Activated B cell treated with CpG ODN at 0.5 μM for 24 hours (primary cell): Measurements from ENCODE around the gene ELP5. TPM values are rescaled to one million over a fixed set of nuclear protein-coding genes. Genes with fewer than 3 reads are reported as not detected.

ENCODE experiments used
- ATAC-seq: fragments of 200-7000 bp; cut with Tn5 transposase; one replicate; pipeline ENCODE4 v1.10.0; 2021; ENCODE audit warnings: low read depth, mild to moderate bottlenecking, moderate library complexity
- CTCF ChIA-PET: fragments of 350-600 bp; sonication (Branson Sonifier 250); formaldehyde crosslinking; loops from one replicate; lab custom pipeline; 2021; ENCODE audit warnings: antibody characterized with exemption; lab: Charles Lee
- POLR2A ChIA-PET: fragments of 350-600 bp; sonication (Branson Sonifier 250); formaldehyde crosslinking; loops from one replicate; lab custom pipeline; 2021; ENCODE audit warnings: antibody characterized with exemption; lab: Charles Lee
- DNase-seq: peaks from one replicate; pipeline ENCODE4 v3.0.0; 2022
- H3K27ac Mint-ChIP-seq: one replicate; pipeline ENCODE4 v1.8.0; 2020; ENCODE audit warnings: mixed read lengths
- H3K27me3 Mint-ChIP-seq: one replicate; pipeline ENCODE4 v1.8.0; 2021; ENCODE audit warnings: mixed read lengths
- H3K36me3 Mint-ChIP-seq: one replicate; pipeline ENCODE4 v1.8.0; 2021; ENCODE audit warnings: low read depth, mixed read lengths
- H3K4me1 Mint-ChIP-seq: one replicate; pipeline ENCODE4 v1.8.0; 2021; ENCODE audit warnings: mixed read lengths
- H3K4me3 Mint-ChIP-seq: one replicate; pipeline ENCODE4 v1.8.0; 2020; ENCODE audit warnings: mild to moderate bottlenecking, mixed read lengths
- H3K9me3 Mint-ChIP-seq: one replicate; pipeline ENCODE4 v1.8.0; 2020; ENCODE audit warnings: mixed read lengths
- intact Hi-C: fragments of 100-400 bp; cut with micrococcal nuclease; formaldehyde crosslinking; loops from one replicate; pipeline ENCODE4 v1.15.1; 2024
- total RNA-seq: library from RNA; stranded (reverse); gene quantifications from 2 replicates; pipeline ENCODE4 v1.2.3, GENCODE V29; 2022
- TF ChIP-seq, protein P1 (sequence below): fragments of 200-600 bp; IDR thresholded peaks from one replicate; pipeline ENCODE4 v1.8.0; 2022; ENCODE audit warnings: antibody characterized with exemption, mild to moderate bottlenecking

ELP5 gene
- total RNA-seq, 1 donor from 2014 or later, result 49.2 TPM

DNA sequence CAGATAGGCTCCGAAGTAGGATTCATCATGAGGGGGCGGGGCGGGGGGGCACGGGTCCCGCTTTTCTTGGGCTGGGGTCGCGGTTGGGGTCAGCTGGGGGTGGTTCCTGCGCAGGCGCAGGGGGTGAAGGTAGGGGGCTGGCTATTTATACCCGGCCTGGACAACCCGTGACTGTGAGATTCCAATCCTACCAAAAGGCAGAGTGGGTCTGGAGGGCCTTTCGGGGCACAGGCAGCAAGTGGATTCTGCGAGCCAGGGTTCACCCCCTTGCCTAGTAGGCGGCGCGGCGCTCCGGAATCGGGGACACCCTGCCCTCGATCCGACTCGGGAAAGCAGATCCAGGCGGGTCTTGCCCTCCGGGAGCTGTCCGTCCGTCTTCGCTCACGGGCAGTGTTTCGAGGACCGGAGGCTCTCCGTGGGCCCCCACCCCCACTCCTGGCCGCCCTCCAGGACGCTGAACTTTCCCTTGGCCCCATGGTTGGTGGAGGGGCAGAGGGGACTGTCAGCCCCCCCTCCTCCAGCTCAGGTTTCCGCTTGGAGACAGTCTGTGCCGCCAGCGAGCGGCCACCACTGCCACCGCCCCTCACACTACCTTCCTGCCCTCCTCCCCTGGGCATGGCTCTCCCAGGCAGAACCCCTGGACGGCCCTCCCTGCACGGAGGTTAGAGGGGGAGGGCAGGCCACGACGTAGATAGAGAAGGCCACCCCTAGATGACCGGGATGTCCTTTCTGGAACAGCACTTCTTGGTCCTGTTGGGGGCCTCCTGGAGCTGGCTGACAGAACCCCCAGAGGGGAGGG lies 30.1 kb downstream of the ELP5 start:
- Mint-ChIP-seq H3K36me3 (no peaks in the 10 kb centered on the region), H3K27me3 (peaks cover 22% of the 10 kb centered on the region), H3K9me3 (no peaks in the 10 kb centered on the region), H3K4me3 (peak overlapping the region; percentile 82), H3K4me1 (peaks cover 14% of the 10 kb centered on the region), H3K27ac (no peak overlapping the region)
- no peak for ATAC-seq
- TF ChIP-seq, protein P1, sequence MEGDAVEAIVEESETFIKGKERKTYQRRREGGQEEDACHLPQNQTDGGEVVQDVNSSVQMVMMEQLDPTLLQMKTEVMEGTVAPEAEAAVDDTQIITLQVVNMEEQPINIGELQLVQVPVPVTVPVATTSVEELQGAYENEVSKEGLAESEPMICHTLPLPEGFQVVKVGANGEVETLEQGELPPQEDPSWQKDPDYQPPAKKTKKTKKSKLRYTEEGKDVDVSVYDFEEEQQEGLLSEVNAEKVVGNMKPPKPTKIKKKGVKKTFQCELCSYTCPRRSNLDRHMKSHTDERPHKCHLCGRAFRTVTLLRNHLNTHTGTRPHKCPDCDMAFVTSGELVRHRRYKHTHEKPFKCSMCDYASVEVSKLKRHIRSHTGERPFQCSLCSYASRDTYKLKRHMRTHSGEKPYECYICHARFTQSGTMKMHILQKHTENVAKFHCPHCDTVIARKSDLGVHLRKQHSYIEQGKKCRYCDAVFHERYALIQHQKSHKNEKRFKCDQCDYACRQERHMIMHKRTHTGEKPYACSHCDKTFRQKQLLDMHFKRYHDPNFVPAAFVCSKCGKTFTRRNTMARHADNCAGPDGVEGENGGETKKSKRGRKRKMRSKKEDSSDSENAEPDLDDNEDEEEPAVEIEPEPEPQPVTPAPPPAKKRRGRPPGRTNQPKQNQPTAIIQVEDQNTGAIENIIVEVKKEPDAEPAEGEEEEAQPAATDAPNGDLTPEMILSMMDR, result no peak
- intact Hi-C loops, result loop anchor here (1.0 to 5.0 kb wide), 5 partner anchors 25 to 235 kb away; partner anchors contain the start of genes EIF5A, NEURL4 and POLR2A
- no peak for DNase-seq
- POLR2A ChIA-PET, result interaction anchor here (0.6 to 2.2 kb wide), 9 partner anchors 33 to 405 kb away, joined by 3 to 9 read pairs (median 5); partner anchors contain the start of genes ACAP1, GPS2, NEURL4 and TMEM102
- CTCF ChIA-PET, result interaction anchor here (1.3 to 4.5 kb wide), 5 partner anchors 14 to 278 kb away, joined by 3 to 38 read pairs (median 4); no protein-coding TSS in a partner anchor

DNA sequence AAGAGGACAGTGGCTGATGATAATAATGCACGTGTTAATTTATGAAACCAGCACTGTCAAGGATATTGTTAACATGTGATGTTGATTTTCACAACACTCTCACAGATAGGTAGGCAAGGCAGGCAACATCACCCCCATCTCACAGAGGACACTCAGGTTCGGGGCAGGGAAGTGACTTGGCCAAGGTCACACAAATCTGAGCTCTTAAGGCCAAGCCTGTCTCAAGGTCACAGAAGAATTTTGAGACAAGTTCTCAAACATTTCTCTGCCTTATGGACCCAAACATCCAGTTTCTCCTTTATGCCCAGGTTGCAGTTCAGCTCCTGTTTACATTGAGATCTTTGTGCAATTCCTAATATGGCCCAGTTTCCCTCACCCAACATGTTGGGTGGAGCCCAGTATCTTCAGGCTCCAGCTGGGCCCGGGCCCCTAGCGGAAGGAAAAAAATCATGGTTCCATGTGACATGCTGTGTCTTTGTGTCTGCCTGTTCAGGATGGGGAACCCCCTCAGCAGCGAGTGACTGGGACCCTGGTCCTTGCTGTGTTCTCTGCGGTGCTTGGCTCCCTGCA lies 30.8 kb downstream of the ELP5 start:
- intact Hi-C loops, result loop anchor here (5.0 kb wide), 1 partner anchor 236 kb away; no protein-coding TSS in a partner anchor
- ATAC-seq (no peak), DNase-seq (no peak)
- ChIA-PET POLR2A (interaction anchor here (1.0 to 2.2 kb wide), 5 partner anchors 47 to 404 kb away, joined by 4 to 9 read pairs (median 5); partner anchors contain the start of genes ACAP1, NEURL4 and TP53), CTCF (interaction anchor here (1.0 to 4.5 kb wide), 4 partner anchors 13 to 278 kb away, joined by 3 to 38 read pairs (median 6); no protein-coding TSS in a partner anchor)
- Mint-ChIP-seq H3K27me3 (peaks cover 27% of the 10 kb centered on the region), H3K4me3 (peak overlapping the region; percentile 19), H3K27ac (peak overlapping the region; percentile 50), H3K4me1 (peaks cover 14% of the 10 kb centered on the region), H3K9me3 (no peaks in the 10 kb centered on the region), H3K36me3 (no peaks in the 10 kb centered on the region)
- TF ChIP-seq, protein P1, result no peak

DNA sequence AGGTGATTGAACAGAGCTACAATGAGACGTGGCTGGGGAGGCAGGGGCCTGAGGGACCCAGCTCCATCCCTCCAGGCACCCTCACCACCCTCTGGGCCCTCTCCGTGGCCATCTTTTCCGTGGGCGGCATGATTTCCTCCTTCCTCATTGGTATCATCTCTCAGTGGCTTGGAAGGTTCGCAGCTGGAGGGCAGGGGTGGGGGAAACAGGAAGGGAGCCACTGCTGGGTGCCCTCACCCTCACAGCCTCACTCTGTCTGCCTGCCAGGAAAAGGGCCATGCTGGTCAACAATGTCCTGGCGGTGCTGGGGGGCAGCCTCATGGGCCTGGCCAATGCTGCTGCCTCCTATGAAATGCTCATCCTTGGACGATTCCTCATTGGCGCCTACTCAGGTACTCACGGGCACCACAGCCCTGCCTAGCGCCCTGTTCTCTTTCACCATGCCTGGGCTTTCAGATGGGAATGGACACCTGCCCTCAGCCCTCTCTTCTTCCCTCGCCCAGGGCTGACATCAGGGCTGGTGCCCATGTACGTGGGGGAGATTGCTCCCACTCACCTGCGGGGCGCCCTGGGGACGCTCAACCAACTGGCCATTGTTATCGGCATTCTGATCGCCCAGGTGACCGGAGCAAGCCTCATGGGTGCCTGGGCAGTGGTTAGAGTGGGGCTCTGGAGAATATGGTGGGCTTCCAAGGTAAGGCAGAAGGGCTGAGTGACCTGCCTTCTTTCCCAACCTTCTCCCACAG lies 31.6 kb downstream of the ELP5 start:
- no peak overlapping the region for H3K27ac Mint-ChIP-seq
- intact Hi-C loops, result loop anchor here (5.0 kb wide), 1 partner anchor 236 kb away; no protein-coding TSS in a partner anchor
- no peak overlapping the region for H3K4me3 Mint-ChIP-seq
- H3K4me1 Mint-ChIP-seq, result peaks cover 14% of the 10 kb centered on the region
- no peaks in the 10 kb centered on the region for H3K36me3 Mint-ChIP-seq
- H3K9me3 Mint-ChIP-seq, result no peaks in the 10 kb centered on the region
- ATAC-seq, result no peak
- DNase-seq, result no peak
- peaks cover 33% of the 10 kb centered on the region for H3K27me3 Mint-ChIP-seq
- ChIA-PET CTCF (interaction anchor here (1.0 to 4.5 kb wide), 3 partner anchors 13 to 277 kb away, joined by 3 to 38 read pairs (median 4); no protein-coding TSS in a partner anchor), POLR2A (interaction anchor here (1.3 kb wide), 1 partner anchor 403 kb away, joined by 4 read pairs; the partner anchor contains the start of gene TP53)
- TF ChIP-seq, protein P1, result no peak

DNA sequence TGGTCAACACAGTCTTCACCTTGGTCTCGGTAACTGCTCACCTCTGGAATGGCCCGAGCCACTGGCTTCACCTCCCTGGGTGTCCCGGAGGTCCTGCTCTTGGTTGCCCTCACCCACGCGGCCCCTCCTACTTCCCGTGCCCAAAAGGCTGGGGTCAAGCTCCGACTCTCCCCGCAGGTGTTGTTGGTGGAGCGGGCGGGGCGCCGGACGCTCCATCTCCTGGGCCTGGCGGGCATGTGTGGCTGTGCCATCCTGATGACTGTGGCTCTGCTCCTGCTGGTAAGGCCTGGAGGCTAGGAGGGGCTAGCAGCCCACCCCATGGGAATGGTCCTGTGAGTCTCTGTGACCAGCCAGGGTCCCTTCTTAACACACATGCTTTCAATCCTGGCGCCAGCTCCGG lies 32.9 kb downstream of the ELP5 start:
- TF ChIP-seq, protein P1, result no peak
- ChIA-PET POLR2A (no interaction called here), CTCF (interaction anchor here (4.5 kb wide), 1 partner anchor 11 kb away, joined by 38 read pairs; no protein-coding TSS in a partner anchor)
- ATAC-seq (no peak), DNase-seq (no peak)
- Mint-ChIP-seq H3K9me3 (no peaks in the 10 kb centered on the region), H3K4me3 (no peak overlapping the region), H3K27me3 (peaks cover 35% of the 10 kb centered on the region), H3K27ac (no peak overlapping the region), H3K4me1 (peaks cover 14% of the 10 kb centered on the region), H3K36me3 (no peaks in the 10 kb centered on the region)
- intact Hi-C loops, result loop anchor here (5.0 kb wide), 1 partner anchor 238 kb away; no protein-coding TSS in a partner anchor
